GM18868 (cell line): Measurements from ENCODE around the gene RUNX3.
"Not testable (repeated sequence)": the region's sequence is repeated elsewhere in the genome, so short reads cannot be mapped to it uniquely, and the experiment has no call there.

ENCODE experiments used
- ATAC-seq: cut with Tn5 transposase; IDR thresholded peaks from one replicate; pipeline ENCODE4 v1.9.1; 2021; ENCODE audit warnings: mild to moderate bottlenecking, moderate library complexity; ENCODE audit not compliant: unreplicated experiment

The RUNX3 gene

GRCh38 chr1:24903011-24903461, 27.0 kb downstream of the RUNX3 start:
- no peak for ATAC-seq

- no peak for ATAC-seq
These were observed 27.6 kb downstream of the RUNX3 start for GRCh38 chr1:24902471-24902891.

GRCh38 chr1:24901791-24902470, 28.1 kb downstream of the RUNX3 start:
- no peak for ATAC-seq

GRCh38 chr1:24900985-24901781, 28.9 kb downstream of the RUNX3 start:
- ATAC-seq = no peak

- ATAC-seq = no peak
These were observed 29.6 kb downstream of the RUNX3 start for GRCh38 chr1:24900486-24900849.

GRCh38 chr1:24899581-24900485, 30.2 kb downstream of the RUNX3 start:
- ATAC-seq = no peak

GRCh38 chr1:24898909-24899439, 31.1 kb downstream of the RUNX3 start:
- ATAC-seq = no peak

- ATAC-seq = no peak
These were observed 31.7 kb downstream of the RUNX3 start for GRCh38 chr1:24898152-24898908.

GRCh38 chr1:24897263-24898151, 32.6 kb downstream of the RUNX3 start:
- ATAC-seq = no peak

GRCh38 chr1:24896596-24897262, 33.3 kb downstream of the RUNX3 start:
- ATAC-seq = no peak

- no peak for ATAC-seq
These were observed 33.9 kb downstream of the RUNX3 start for GRCh38 chr1:24896176-24896575.

- no peak for ATAC-seq
These were observed 34.6 kb downstream of the RUNX3 start for GRCh38 chr1:24895511-24895910.

- ATAC-seq = no peak
These were observed 36.1 kb downstream of the RUNX3 start for GRCh38 chr1:24894002-24894401.

GRCh38 chr1:24893431-24893830, 36.6 kb downstream of the RUNX3 start:
- ATAC-seq = no peak

- no peak for ATAC-seq
These were observed 37.6 kb downstream of the RUNX3 start for GRCh38 chr1:24892188-24893153.

- ATAC-seq = not testable (repeated sequence)
These were observed 38.7 kb downstream of the RUNX3 start for GRCh38 chr1:24891367-24891766.

GRCh38 chr1:24890887-24891286, 39.2 kb downstream of the RUNX3 start:
- ATAC-seq = no peak
